H9 (cell line): ENCODE measurements around the gene SLAMF6. TPM values are rescaled to one million over a fixed set of nuclear protein-coding genes. Genes with fewer than 3 reads are reported as not detected.
A peak's percentile ranks its signal among the peaks of the same experiment; 100 is the strongest.
"Not testable (repeated sequence)": the region's sequence is repeated elsewhere in the genome, so short reads cannot be mapped to it uniquely, and the experiment has no call there.

Experiments used
- DNase-seq: peaks from one replicate; pipeline ENCODE4 v3.0.0-alpha.2; 2017
- H2AFZ ChIP-seq: one replicate; pipeline ENCODE4 v1.6.1; 2013; ENCODE audit warnings: mild to moderate bottlenecking, low read length, control low read depth, moderate library complexity
- H2AK5ac ChIP-seq: 2 replicates; pipeline ENCODE4 v1.6.1; 2013; ENCODE audit warnings: low read length, control low read depth, mixed read lengths; ENCODE audit not compliant: insufficient read length
- H2BK120ac ChIP-seq: one replicate; pipeline ENCODE4 v1.6.1; 2013; ENCODE audit warnings: low read depth, mild to moderate bottlenecking, low read length, control low read depth, inconsistent platforms; ENCODE audit not compliant: poor library complexity, severe bottlenecking
- H2BK12ac ChIP-seq: 2 replicates; pipeline ENCODE4 v1.6.1; 2013; ENCODE audit warnings: low read length, control low read depth, mixed read lengths, low read depth; ENCODE audit not compliant: insufficient read length
- H2BK15ac ChIP-seq: 2 replicates; pipeline ENCODE4 v1.6.1; 2013; ENCODE audit warnings: low read depth, low read length, control low read depth
- H2BK20ac ChIP-seq: one replicate; pipeline ENCODE4 v1.6.1; 2013; ENCODE audit warnings: low read depth, mild to moderate bottlenecking, low read length, control low read depth, inconsistent platforms; ENCODE audit not compliant: poor library complexity, severe bottlenecking
- H2BK5ac ChIP-seq: 2 replicates; pipeline ENCODE4 v1.6.1; 2013; ENCODE audit warnings: low read length, control low read depth, mixed read lengths; ENCODE audit not compliant: insufficient read length
- H3K14ac ChIP-seq: 2 replicates; pipeline ENCODE4 v1.6.1; 2013; ENCODE audit warnings: low read length, control low read depth; ENCODE audit not compliant: insufficient read depth
- H3K18ac ChIP-seq: 2 replicates; pipeline ENCODE4 v1.6.1; 2013; ENCODE audit warnings: low read depth, mild to moderate bottlenecking, mixed read lengths, low read length, control low read depth; ENCODE audit not compliant: insufficient read length
- H3K23ac ChIP-seq: 2 replicates; pipeline ENCODE4 v1.6.1; 2013; ENCODE audit warnings: low read length, control low read depth, mixed read lengths, low read depth; ENCODE audit not compliant: insufficient read length
- H3K23me2 ChIP-seq: 2 replicates; pipeline ENCODE4 v1.6.1; 2013; ENCODE audit warnings: low read depth, mild to moderate bottlenecking, mixed read lengths, low read length, control low read depth; ENCODE audit not compliant: insufficient read length, poor library complexity, severe bottlenecking
- H3K27ac ChIP-seq: 2 replicates; pipeline ENCODE4 v1.5.1; 2013; ENCODE audit warnings: low read length, control low read depth, mixed read lengths, low read depth; ENCODE audit not compliant: insufficient read length
- H3K27me3 ChIP-seq: 2 replicates; pipeline ENCODE4 v1.6.1; 2013; ENCODE audit warnings: low read length, control low read depth, inconsistent platforms; ENCODE audit not compliant: insufficient read depth
- H3K4ac ChIP-seq: 2 replicates; pipeline ENCODE4 v1.6.1; 2013; ENCODE audit warnings: low read depth, mild to moderate bottlenecking, control low read depth, inconsistent platforms, low read length, moderate library complexity
- H3K4me1 ChIP-seq: 2 replicates; pipeline ENCODE4 v1.6.1; 2013; ENCODE audit warnings: low read length, control low read depth, inconsistent platforms; ENCODE audit not compliant: insufficient read depth
- H3K4me2 ChIP-seq: 2 replicates; pipeline ENCODE4 v1.6.1; 2013; ENCODE audit warnings: low read length, control low read depth, mixed read lengths; ENCODE audit not compliant: insufficient read length, insufficient read depth
- H3K56ac ChIP-seq: 2 replicates; pipeline ENCODE4 v1.6.1; 2013; ENCODE audit warnings: low read depth, mild to moderate bottlenecking, mixed read lengths, low read length, control low read depth; ENCODE audit not compliant: insufficient read length
- H3K79me1 ChIP-seq: 2 replicates; pipeline ENCODE4 v1.6.1; 2013; ENCODE audit warnings: low read depth, mild to moderate bottlenecking, moderate library complexity, low read length, control low read depth, inconsistent platforms; ENCODE audit not compliant: insufficient read depth, poor library complexity, severe bottlenecking
- H3K79me2 ChIP-seq: 2 replicates; pipeline ENCODE4 v1.6.1; 2013; ENCODE audit warnings: low read length, control low read depth, inconsistent platforms; ENCODE audit not compliant: insufficient read depth
- H3K9ac ChIP-seq: 2 replicates; pipeline ENCODE4 v1.6.1; 2013; ENCODE audit warnings: low read length, control low read depth, mixed read lengths; ENCODE audit not compliant: insufficient read length; ENCODE audit errors: extremely low read depth
- H3K9me3 ChIP-seq: one replicate; pipeline ENCODE4 v1.6.1; 2013; ENCODE audit warnings: low read depth, low read length, inconsistent platforms; ENCODE audit not compliant: control insufficient read depth
- H3T11ph ChIP-seq: one replicate; pipeline ENCODE4 v1.6.1; 2013; ENCODE audit warnings: mild to moderate bottlenecking, low read length, control low read depth, inconsistent platforms
- H4K20me1 ChIP-seq: one replicate; pipeline ENCODE4 v1.6.1; 2013; ENCODE audit not compliant: control insufficient read depth, insufficient read length, insufficient read depth
- H4K5ac ChIP-seq: 2 replicates; pipeline ENCODE4 v1.6.1; 2013; ENCODE audit warnings: low read depth, mild to moderate bottlenecking, mixed read lengths, low read length, control low read depth; ENCODE audit not compliant: insufficient read length
- H4K8ac ChIP-seq: replicated peaks from 2 replicates; pipeline ENCODE4 v1.6.1; 2013; ENCODE audit warnings: low read length, control low read depth, mixed read lengths, low read depth; ENCODE audit not compliant: insufficient read length
- H4K91ac ChIP-seq: 2 replicates; pipeline ENCODE4 v1.6.1; 2013; ENCODE audit warnings: low read depth, mild to moderate bottlenecking, moderate library complexity, mixed read lengths, low read length, control low read depth; ENCODE audit not compliant: insufficient read length
- H3K27ac Mint-ChIP-seq, 3 experiments: 2 replicates in 2 of 3; 3 replicates in 1 of 3; pipeline ENCODE4 v1.8.0; 2020 to 2021; ENCODE audit warnings: mixed read lengths in 3 of 3, mild to moderate bottlenecking in 1 of 3, moderate library complexity in 1 of 3
- H3K27me3 Mint-ChIP-seq: 2 replicates; pipeline ENCODE4 v1.8.0; 2021; ENCODE audit warnings: low read depth, mild to moderate bottlenecking, moderate library complexity, mixed read lengths
- H3K36me3 Mint-ChIP-seq, 3 experiments: 2 replicates in 2 of 3; 3 replicates in 1 of 3; pipeline ENCODE4 v1.8.0; 2020 to 2021; ENCODE audit warnings: low read depth in 3 of 3, mixed read lengths in 3 of 3; ENCODE audit not compliant: insufficient read depth in 1 of 3
- H3K4me1 Mint-ChIP-seq, 2 experiments: 2 replicates each; pipeline ENCODE4 v1.8.0; 2020; ENCODE audit warnings: mixed read lengths in 2 of 2
- H3K4me3 Mint-ChIP-seq, 2 experiments: 2 replicates in 1 of 2; 3 replicates in 1 of 2; pipeline ENCODE4 v1.8.0; 2020 to 2021; ENCODE audit warnings: mild to moderate bottlenecking in 2 of 2, mixed read lengths in 2 of 2, moderate library complexity in 1 of 2
- H3K9me3 Mint-ChIP-seq, 2 experiments: 2 replicates in 1 of 2; 3 replicates in 1 of 2; pipeline ENCODE4 v1.8.0; 2020; ENCODE audit warnings: mild to moderate bottlenecking in 2 of 2, mixed read lengths in 2 of 2, moderate library complexity in 1 of 2
- CTCF ChIP-seq: fragments of 200-600 bp; sonication (generic); conservative IDR thresholded peaks from 3 replicates; pipeline ENCODE4 v1.8.0; 2021; ENCODE audit warnings: antibody characterized with exemption, mild to moderate bottlenecking
- WGBS: extraction: QIAGEN DNeasy Blood & Tissue Kit; methylation state at CpG from one replicate; pipeline ENCODE4 v1.1.7; 2013; ENCODE audit warnings: missing lambda C conversion rate, low lambda C conversion rate, mixed read lengths; ENCODE audit not compliant: insufficient read length; ENCODE audit errors: extremely low coverage; 5-methylcytosine and 5-hydroxymethylcytosine counted together
- total RNA-seq: library from RNA; stranded (reverse); gene quantifications from 2 replicates; pipeline ENCODE4 v1.2.1, GENCODE V29; 2021

Gene SLAMF6
- total RNA-seq, 1 experiment from 2014 or later = not detected

- DNase-seq = no peak
- no peak overlapping the region for H3K27ac ChIP-seq
- no peak overlapping the region for H3K23ac ChIP-seq
- H4K8ac ChIP-seq = no peak overlapping the region
- no peak overlapping the region for H3K18ac ChIP-seq
- no peak overlapping the region for H2BK12ac ChIP-seq
- no peak overlapping the region for H2BK120ac ChIP-seq
- H2AFZ ChIP-seq = no peak overlapping the region
- H3K9me3 ChIP-seq = no peaks in the 10 kb centered on the region
- Mint-ChIP-seq H3K4me1 (no peaks in the 10 kb centered on the region), H3K27ac (no peak overlapping the region), H3K27me3 (peaks cover 1% of the 10 kb centered on the region; the same call in 1 of the 2 replicates), H3K36me3 (peaks cover 12 to 45% (median 18%) of the 10 kb centered on the region in 3 experiments), H3K4me3 (no peak overlapping the region), H3K9me3 (peaks cover 38 to 45% of the 10 kb centered on the region in 2 experiments)
- peak; percentile 63 for TF ChIP-seq CTCF
- no peak overlapping the region for H3K4me2 ChIP-seq
- no peak overlapping the region for H4K91ac ChIP-seq
- H3K79me1 ChIP-seq = no peaks in the 10 kb centered on the region
- no peaks in the 10 kb centered on the region for H3K27me3 ChIP-seq
- H3K14ac ChIP-seq = no peak overlapping the region
- 100% methylated on average over 1 of the region's 3 CpGs for WGBS
- H2BK5ac ChIP-seq = no peak overlapping the region
- H2BK15ac ChIP-seq = no peak overlapping the region
- no peak overlapping the region for H3K9ac ChIP-seq
- H3K4ac ChIP-seq = no peak overlapping the region
- H3T11ph ChIP-seq = no peak overlapping the region
- no peaks in the 10 kb centered on the region for H3K79me2 ChIP-seq
- no peaks in the 10 kb centered on the region for H4K20me1 ChIP-seq
- H3K4me1 ChIP-seq = no peaks in the 10 kb centered on the region
- H2BK20ac ChIP-seq = no peak overlapping the region
- H3K23me2 ChIP-seq = no peaks in the 10 kb centered on the region
- no peak overlapping the region for H3K56ac ChIP-seq
- H2AK5ac ChIP-seq = no peak overlapping the region
- no peak overlapping the region for H4K5ac ChIP-seq
These were observed 12.0 kb upstream of the SLAMF6 start for GRCh38 chr1:160534823-160535605.

GRCh38 chr1:160532557-160532813, 9.4 kb upstream of the SLAMF6 start:
- H2BK120ac ChIP-seq, H3K27ac Mint-ChIP-seq, H4K8ac ChIP-seq, H2BK20ac ChIP-seq, DNase-seq, H3K56ac ChIP-seq, H2AK5ac ChIP-seq, H3K4me2 ChIP-seq, H3K27ac ChIP-seq, H3K18ac ChIP-seq, H3K14ac ChIP-seq, H2BK5ac ChIP-seq, H4K5ac ChIP-seq, H3K23ac ChIP-seq, H3K23me2 ChIP-seq, H3K27me3 Mint-ChIP-seq, H2BK15ac ChIP-seq, H2AFZ ChIP-seq, H3T11ph ChIP-seq, H2BK12ac ChIP-seq, H3K9me3 ChIP-seq, H3K4me3 Mint-ChIP-seq, H4K91ac ChIP-seq, H3K4me1 Mint-ChIP-seq, H4K20me1 ChIP-seq, H3K9ac ChIP-seq, H3K79me1 ChIP-seq, H3K4ac ChIP-seq, H3K4me1 ChIP-seq, H3K27me3 ChIP-seq, H3K79me2 ChIP-seq: not testable (repeated sequence)
- H3K36me3 Mint-ChIP-seq = peaks cover 12 to 45% (median 18%) of the 10 kb centered on the region in 3 experiments
- peaks cover 40 to 45% of the 10 kb centered on the region in 2 experiments for H3K9me3 Mint-ChIP-seq
- no CpG with 5 or more reads among the region's 5 CpGs for WGBS
